NCI-H226 (cell line): ENCODE measurements around the gene RERE.
A peak's percentile ranks its signal among the peaks of the same experiment; 100 is the strongest.

Source experiments
- DNase-seq: peaks from one replicate; pipeline ENCODE4 v3.0.0-alpha.2; 2015

The RERE gene

DNA sequence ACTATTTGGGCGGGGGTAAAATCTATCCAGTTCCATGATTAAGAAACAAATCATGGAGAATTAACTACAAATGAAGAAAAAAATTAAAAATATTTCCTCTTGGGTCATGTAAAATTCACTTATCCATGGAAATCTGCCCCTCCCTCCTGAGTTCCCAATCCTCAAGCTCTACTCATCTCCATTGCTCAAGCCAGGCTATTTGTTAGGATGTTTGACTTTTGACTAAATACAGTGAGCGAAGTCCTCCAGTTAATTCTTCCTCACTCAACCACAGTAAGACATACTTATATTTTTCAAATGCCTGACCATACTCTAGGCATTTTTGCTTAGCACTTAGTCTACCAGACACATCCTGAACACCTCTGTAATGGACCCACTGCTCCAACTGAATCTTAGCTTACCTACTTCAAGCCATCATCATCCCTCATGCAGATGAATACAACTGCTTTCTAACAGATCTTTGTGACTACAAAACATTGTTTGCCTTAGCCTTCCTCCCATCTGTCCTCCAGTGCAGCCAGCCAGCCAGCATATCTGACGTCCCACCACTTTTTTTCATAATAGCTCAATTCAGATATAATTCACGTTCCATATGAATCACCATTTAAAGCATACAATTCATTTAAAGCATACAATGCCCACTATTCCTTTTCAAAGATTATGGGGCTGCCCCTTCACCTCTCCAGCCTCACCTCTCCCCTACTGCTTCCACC is 154.2 kb downstream of the RERE start:
- DNase-seq: no peak

DNA sequence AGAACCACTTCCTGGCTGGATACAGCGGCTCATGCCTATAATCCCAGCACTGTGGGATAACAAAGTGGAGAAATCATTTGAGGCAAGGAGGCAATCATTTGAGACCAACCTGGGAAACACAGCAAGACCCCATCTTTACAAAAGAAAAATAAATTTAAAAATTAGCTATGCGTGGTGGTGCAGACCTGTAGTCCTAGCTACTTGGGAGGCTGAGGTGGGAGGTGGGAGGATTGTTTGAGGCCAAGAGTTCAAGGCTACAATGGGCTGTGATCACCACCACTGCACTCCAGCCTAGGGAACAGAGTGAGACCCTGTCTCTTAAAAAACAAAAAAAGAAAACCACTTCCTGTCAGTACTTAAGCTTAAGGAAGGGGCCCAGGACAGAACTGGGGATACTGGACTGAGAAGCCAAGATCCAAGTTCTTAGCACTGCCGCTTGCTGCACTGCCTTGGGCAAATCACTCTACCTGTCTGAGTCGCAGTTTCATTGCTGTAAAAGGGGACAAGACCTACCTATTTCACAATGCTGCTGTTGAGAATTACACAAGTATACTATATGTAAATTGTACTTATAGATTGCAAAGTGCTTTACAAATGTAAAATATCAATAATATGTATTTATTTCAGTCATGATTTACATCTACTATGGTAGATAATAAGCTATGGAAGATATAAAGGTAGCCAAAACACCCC is 154.9 kb downstream of the RERE start:
- no peak for DNase-seq

DNA sequence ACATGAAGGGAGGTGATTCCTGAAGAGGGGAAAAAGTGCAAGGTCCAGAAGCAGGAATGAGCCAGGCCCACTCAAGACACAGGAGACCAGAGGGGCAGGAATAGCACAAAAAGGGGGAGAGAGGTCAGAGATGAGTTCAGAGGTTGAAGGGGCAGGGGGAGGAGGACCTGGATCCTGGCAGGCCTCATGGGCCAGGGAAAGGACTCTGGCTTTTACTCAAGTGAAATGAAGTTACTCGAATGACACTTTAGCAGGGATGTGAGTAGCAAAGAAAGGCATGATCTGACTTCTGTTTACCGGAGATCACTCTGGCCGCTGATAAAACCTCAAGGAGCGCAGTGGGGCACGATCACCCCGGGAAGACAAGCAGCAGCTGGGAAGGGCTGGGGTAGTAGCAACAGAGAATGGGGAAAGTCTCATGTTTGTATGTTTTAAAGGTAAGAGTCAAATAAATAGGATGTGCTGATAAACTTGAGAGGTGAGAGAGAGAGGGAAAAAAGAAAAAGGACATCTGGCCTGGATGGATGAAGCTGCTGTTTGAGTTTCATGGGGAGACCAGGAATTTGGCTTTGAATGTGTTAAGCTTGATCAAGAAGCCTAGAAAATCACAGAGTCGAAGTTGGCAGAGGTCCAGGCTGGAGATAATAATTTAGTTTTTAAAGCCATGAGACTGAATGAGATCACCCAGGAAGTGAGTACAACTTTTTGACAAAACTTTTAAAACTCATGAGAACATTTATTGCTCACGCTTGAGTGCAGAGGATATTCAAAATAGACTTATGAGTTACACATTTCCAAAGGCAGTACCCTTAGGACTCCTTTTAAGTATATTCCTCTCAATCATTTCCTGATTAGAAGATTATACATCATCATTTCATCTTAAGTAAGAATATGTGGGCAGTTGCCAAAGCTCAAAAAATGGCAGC is 156.0 kb downstream of the RERE start:
- DNase-seq: peak; percentile 85

DNA sequence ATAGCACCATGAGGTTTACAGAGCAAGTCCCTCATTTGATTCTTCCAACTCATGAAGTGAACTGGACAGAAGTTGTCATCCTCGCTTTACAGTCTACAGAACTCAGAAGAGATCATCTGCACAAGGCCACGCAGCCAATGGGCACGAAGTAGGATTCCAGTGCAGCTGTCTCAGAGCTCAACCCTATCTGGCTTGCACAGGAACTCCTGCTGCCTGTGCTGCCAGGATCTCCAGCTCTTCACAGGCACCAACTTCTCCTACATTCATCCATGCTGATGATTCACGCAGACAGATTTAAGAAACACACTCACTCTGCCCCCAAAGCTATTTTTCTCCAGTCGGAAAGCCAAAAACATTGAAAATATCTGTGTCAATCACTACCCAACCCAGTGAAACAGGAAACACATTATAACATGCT is 157.0 kb downstream of the RERE start:
- DNase-seq: peak; percentile 91

DNA sequence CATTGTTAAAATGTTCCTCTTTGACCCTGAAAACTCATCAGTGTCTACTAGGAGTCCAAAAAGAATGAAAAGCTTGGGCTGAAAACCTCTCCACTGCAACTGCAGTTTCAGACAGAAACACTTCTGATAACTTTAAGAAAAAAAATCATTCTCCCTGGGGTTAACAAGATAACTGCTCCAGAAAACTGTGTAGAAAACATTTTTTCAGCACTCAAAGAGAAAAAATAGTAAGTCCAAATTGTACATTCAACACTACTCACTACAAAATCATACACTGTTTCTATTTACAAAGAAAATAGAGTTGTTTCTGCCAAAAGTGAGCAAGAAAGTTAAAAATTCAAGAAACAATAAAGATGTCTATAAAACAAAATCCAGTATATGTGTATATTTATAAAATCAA is 157.8 kb downstream of the RERE start:
- no peak for DNase-seq

DNA sequence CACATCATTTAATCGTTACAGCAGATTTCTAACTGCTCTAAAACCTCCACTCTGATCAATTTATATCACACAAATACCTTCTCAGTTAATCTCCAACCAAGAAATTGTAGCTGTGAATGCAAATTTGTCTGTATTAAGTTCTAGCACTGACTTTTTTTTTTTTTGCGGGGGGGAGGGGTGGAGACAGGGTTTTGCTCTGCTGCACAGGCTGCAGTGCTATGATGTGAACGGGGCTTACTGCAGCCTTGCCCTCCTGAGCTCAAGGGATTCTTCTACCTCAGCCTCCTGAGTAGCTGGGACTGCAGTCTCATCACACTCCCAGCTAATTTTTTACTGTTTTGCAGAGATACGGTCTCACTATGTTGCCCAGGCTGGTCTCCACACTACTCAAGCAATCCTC is 163.6 kb downstream of the RERE start:
- DNase-seq: no peak

DNA sequence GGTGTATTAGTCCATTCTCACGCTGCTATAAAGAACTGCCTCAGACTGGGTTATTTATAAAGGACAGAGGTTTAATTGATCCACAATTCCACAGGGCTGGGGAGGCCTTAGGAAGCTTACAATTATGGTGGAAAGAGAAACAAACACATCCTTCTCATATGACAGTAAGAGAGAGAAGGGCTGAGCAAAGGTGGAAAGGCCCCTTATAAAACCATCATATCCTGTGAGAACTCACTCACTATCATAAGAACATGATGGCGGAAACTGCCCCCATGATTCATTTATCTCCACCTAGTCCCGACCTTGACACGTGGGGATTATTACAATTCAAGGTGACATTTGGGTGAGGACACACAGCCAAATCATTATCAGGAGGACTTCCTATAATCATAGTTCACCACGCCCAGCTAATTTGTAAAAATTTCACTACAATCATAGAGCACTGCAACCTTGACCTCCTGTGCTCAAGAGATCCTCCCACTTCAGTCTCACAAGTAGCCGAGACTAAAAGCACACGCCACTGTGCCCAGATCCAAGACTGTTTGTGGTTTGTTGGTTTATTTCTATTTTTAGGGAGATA is 164.9 kb downstream of the RERE start:
- no peak for DNase-seq

DNA sequence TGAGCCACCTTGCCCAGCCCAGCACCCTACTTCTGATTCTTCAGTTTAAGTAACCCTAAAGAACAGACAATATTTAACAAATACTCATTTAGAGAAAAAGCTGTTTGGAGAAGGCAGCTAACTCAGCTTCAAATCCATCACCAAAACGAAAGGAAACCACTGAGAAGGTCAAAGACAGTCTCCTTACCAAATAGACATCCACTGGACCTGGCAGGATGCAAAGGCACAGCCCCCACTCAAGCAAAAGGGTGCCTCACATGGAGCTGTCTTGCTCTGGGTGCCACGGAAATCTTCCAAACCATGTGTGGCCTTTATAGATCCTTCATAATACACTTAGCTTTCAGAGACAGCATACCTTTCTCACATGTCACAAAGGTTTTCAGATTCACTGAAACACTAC is 165.5 kb downstream of the RERE start:
- DNase-seq: no peak

DNA sequence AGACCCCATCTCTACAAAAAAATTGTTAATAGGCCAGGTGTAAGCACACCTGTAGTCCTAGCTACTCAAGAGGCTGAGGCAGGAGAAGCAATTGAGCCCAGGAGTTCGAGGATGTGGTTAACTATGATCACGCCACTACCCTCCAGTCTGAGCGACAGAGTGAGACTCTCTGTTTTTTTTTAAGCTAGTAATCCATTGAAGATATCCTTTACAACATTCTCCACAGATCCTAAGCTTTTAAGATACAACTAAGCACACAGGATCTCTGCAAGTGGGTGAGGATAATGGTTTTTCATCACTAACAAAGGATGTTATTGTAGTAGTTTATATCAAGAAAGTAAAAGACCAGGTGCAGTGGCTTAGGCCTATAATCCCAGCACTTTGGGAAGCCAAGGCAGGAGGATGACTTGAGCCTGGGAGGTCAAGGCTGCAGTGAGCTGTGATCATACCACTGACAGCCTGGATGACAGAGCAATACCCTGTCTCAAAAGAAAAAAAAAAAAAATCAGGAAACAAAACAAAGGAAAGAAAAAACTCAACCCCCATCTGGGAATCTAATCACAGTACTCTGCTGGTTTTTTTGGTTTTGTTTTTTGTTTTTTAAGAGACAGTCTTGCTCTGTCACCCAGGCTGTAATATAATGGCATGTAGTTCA is 166.1 kb downstream of the RERE start:
- DNase-seq: no peak

DNA sequence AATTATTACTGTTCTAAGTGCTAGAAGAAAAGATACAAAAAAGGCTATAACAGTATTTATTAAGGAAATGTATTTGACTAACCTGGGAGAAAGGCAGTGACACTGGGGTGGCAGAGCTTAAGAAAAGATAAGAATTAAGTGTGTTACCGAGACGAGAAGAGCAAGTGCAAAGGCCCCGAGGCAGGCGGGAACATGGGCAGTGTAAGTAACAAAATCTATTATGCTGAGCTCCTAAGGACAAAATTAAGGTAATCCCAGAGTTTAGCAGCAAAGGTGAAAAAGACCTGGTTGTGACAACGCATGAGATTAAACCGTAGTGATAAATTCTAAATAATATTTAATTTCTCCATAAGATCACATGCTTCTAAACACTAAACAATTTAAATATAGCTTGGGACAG is 167.6 kb downstream of the RERE start:
- no peak for DNase-seq

DNA sequence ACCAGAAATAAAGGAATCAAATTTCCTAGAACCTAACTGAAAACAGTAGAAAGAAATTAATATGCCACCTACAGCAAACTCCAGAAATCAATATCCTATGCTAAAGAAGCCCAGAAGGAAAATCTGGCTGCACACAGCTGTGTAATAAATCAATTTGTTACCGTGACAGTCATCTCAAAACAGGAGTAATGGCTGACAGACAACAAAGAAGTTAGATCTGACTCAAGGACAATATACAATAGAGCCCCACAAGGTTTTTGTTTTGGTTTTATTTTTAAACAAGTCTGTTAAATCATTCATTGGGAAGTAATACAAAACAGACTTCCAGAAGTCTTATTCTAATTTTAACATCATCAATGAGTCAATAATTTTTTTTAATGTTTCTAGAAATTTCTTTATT is 168.4 kb downstream of the RERE start:
- no peak for DNase-seq

DNA sequence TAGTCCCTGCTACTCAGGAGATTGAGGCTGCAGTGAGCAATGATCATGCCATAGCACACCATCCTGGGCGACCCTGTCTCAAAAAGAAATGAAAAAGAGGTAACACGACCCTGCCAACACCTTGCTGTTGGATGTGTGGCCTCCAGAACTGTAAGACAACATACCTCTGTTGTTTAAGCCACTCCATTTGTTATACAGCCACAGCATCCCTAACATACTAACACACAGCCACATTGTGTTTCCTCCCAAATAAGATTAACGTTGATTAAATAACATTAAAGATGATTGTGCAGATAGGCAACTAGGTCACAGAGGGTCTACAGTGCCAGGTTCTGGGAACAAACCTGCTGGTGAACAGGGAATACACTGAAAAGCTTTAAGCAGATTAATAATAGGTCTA is 170.4 kb downstream of the RERE start:
- DNase-seq: no peak

DNA sequence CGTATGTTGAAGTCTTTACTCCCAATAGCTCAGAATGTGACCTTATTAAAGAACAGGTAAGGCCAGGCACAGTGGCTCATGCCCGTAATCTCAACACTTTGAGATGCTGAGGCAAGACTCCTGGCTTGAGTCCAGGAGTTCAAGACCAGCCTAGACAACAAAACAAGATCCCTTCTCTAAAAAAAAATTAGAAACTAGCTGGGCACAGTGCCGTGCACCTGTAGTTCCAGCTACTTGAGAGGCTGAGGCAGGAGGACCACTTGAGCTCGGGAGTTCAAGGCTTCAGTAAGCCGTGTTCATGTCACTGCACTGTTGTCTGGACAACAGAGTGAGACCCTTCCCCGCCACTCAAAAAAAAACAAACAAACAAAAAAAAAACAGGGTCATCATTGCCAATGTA is 171.3 kb downstream of the RERE start:
- DNase-seq: no peak

DNA sequence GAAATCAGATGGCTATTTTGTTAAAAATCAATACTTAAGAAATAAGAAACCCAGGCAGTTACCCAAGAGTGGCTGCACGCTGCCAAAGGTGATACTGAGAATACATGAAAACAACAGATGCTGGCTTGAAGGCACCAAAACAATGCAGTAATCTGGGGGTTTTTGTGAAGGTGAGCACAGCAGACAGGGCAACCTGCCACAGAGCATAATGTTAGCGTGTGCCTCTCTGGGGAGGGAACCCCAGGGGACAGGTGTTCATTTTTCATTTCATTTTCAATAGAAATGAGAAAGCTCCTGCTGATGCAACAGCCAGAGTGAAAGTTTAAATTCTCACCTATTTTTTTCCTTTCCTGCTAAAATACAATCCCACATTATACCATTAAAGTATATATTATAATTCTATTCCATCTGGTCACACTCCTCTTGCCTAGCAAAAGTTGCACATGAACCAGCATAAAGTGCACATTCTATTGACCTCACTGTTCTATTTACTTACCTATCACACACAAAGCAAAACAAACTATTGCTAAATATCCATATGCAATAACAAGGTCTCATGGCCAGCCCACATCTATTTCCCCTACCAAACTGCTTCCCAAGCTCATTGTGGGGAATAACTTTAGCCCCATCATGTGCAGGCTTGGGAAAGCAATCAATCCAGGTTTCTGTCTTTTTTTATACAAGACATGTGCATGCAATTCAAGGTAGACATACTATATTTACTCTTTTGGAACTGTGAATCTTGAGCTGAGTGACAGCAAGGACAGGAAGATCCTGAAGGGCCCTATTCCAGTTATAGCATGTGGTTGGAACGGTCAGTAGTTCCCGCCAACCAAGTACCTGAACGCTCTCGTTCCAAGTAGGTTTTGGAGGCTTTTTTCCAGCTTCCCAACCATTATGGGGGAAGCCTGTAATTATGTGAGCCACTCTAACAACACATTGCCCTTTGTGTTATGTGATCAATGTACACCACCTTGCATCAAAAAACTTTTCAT is 173.6 kb downstream of the RERE start:
- no peak for DNase-seq

DNA sequence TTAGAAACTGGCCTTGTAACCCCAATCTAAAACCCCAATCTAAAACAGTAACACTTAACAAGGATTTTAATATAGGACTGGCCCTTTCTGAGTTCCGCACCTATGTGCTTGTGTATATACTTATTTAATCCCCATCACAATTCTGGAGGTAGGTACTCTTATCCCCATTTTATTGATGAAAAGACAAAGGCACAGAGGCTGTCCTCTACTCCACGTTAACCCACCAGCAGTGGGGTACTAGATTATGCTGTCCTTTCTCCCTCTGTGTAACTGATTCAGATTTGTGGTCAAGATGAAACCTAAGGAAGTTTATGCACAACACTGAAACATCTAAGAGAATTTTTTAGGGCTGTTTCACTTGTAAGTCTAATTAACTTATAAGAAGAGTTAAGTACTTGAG is 175.3 kb downstream of the RERE start:
- DNase-seq: no peak

DNA sequence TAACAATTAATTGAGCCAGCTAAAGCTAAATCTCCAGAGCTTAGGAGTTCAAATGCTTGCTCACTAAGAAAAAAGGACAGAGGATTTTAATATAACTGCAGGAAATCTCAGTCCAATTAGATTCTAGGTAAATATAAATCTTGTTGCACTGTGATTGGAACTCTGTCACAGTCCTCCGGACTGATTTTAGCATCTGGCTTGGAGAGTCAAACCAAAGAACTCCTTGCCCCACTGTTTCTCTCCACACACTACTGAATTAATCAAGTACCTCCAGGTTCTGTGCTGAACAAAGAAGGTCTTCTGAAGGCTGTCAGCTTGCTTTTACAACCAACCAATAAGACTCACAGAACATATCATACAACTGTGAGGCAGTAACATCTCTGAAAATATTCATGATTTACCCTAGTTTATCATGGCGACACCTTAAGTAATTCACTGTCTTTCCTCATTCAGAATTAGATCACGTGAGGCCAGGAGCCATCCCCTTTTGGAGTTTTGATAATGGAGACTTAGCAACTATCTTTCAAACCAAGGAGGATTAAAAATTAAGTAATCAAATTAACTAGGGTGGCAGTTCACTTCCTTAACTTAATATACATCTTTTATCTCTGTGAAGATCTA is 176.0 kb downstream of the RERE start:
- DNase-seq: peak; percentile 23

DNA sequence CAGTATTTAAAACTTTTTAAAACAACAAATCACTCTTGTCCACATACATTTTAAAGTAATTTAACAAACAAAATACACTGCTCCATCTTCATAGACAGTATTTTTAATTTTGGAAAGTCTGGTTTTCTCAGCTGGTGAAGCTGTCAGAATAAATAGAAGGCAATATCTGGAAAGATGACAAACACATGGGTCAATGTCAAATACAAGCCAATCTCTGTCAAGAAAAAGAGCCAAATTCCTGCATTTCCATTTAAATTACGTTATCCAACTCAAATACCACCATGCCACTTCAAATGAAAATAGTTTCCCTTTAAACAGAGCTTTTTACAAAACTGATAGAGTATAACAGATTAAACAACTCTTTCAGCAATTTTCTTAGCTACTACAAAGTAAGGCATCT is 176.5 kb downstream of the RERE start:
- DNase-seq: no peak

DNA sequence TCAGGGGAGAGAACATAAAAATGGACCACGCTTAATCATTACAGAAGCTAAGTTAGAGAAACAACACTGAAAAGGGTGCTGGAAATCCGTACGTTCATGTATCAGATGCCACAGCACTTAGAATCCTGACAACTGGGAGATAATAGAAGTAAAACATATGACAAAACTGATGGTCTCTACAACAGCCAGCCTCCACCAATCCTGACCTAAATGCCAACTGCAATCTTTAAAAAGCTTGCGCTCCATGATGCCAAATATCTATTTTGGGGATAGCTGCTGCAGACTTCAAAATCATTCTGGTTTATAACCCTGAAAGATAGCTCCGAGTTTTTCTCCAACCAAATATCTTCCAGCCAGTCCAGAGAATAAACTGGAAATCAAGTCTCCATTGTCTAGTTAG is 178.3 kb downstream of the RERE start:
- no peak for DNase-seq

DNA sequence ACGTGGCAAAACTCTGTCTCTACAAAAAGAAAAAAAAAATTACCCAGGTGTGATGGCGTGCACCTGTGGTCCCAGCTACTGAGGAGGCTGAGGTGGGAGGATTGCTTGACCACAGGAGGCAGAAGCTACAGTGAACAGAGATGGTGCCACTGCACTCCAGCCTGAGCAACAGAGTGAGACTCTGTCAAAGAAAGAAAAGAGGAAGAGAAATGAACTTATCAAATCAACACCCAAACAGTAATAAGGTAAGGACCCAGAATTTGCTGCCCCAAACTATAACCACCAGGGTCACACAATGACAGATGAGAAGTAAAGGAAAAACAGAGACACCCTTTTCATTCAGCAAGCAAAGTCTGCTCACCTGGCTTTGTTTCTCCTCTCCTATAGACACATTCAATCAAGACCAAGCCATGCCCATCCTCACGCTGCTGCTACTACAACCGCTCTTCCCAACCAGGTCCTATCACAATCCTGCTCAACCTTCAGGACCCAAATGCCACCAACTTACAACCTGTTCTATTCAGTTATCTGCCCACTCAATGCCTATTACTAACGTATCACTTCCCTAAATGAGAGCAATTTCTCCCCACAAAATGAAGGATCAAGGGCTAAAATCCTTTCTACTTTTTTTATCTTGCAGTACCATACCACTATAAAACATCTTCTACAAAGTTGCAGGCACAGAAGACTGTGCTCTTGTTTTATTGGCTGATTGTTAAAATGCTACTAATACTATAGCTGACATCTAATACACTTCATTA is 183.5 kb downstream of the RERE start:
- no peak for DNase-seq

DNA sequence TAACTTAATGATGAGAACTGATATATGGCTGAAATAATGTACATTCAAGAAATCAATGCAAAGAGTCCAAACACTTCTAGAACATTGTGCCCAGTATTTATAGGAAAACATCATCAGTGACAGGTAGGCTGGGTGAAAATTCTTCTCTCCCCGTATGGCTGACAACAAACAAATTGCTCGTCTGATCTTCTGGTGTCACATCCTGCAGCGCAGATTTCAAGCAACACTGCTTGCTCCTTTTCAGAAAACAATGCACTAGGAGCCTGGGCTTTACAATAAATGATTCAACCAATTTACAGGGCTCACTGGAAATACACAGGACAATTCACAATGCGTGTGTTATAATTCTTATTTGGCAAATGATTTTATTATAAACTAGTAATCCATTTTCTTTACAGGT is 185.3 kb downstream of the RERE start:
- no peak for DNase-seq
